K562 (cell line): Measurements from ENCODE around the gene POFUT2. TPM values are rescaled to one million over a fixed set of nuclear protein-coding genes. Genes with fewer than 3 reads are reported as not detected.

ENCODE experiments used
- BRCA1 ChIP-seq, 2 experiments: fragments of 450-650 bp in 1 of 2; sonication (generic) in 1 of 2; formaldehyde crosslinking in 1 of 2; IDR thresholded peaks; 2 replicates each; pipeline versions ENCODE4 v1.5.0 to v1.6.1; 2017 to 2020; ENCODE audit warnings: mild to moderate bottlenecking in 1 of 2, missing genetic modification reagents in 1 of 2
- BRF2 ChIP-seq: IDR thresholded peaks from 3 replicates; pipeline ENCODE4 v1.6.1; 2011; ENCODE audit warnings: borderline replicate concordance, mild to moderate bottlenecking; ENCODE audit not compliant: insufficient read length, insufficient read depth
- CBFA2T3 ChIP-seq: fragments of 450-650 bp; IDR thresholded peaks from 2 replicates; pipeline ENCODE4 v1.6.1; 2017
- E2F5 ChIP-seq: sonication (generic); formaldehyde crosslinking; IDR thresholded peaks from 2 replicates; pipeline ENCODE4 v1.8.0; 2022; ENCODE audit warnings: mild to moderate bottlenecking, missing genetic modification reagents
- EGR1 ChIP-seq: fragments of 450-650 bp; conservative IDR thresholded peaks from 2 replicates; pipeline ENCODE4 v1.6.1; 2017; ENCODE audit warnings: mild to moderate bottlenecking
- GABPB1 ChIP-seq: sonication (generic); formaldehyde crosslinking; IDR thresholded peaks from 2 replicates; pipeline ENCODE4 v1.8.0; 2022; ENCODE audit warnings: mild to moderate bottlenecking, missing genetic modification reagents
- GATAD2B ChIP-seq: fragments of 450-650 bp; IDR thresholded peaks from 2 replicates; pipeline ENCODE4 v1.6.1; 2017; ENCODE audit warnings: mild to moderate bottlenecking, borderline replicate concordance
- HDAC1 ChIP-seq, 2 experiments: fragments of 450-650 bp; IDR thresholded peaks; 2 replicates each; pipeline ENCODE4 v1.6.1; 2016 to 2017; ENCODE audit warnings: inconsistent platforms in 1 of 2, mild to moderate bottlenecking in 1 of 2, moderate library complexity in 1 of 2
- HNRNPLL ChIP-seq: fragments of 200-400 bp; formaldehyde crosslinking; IDR thresholded peaks from 2 replicates; pipeline ENCODE4 v1.6.1; 2017; ENCODE audit warnings: low read length, low read depth, mild to moderate bottlenecking; ENCODE audit not compliant: poor library complexity, severe bottlenecking
- KDM5B ChIP-seq: fragments of 200-600 bp; sonication (generic); IDR thresholded peaks from 2 replicates; pipeline ENCODE4 v1.6.1; 2012; ENCODE audit warnings: low read depth, mild to moderate bottlenecking, moderate library complexity, low read length, control low read depth, inconsistent platforms; ENCODE audit not compliant: insufficient replicate concordance
- L3MBTL2 ChIP-seq: fragments of 450-650 bp; IDR thresholded peaks from 2 replicates; pipeline ENCODE4 v1.6.1; 2016; ENCODE audit warnings: mild to moderate bottlenecking, moderate library complexity
- MTA1 ChIP-seq: fragments of 450-650 bp; IDR thresholded peaks from 2 replicates; pipeline ENCODE4 v1.6.1; 2017; ENCODE audit warnings: borderline replicate concordance
- ZBTB7A ChIP-seq: IDR thresholded peaks from 2 replicates; pipeline ENCODE4 v1.6.1; 2011; ENCODE audit warnings: low read depth, mild to moderate bottlenecking, low read length, moderate library complexity, borderline replicate concordance; ENCODE audit not compliant: control insufficient read depth
- ZNF212 ChIP-seq: fragments of 450-650 bp; formaldehyde crosslinking; IDR thresholded peaks from 2 replicates; pipeline ENCODE4 v1.4.0; 2020; ENCODE audit warnings: mild to moderate bottlenecking
- ZNF318 ChIP-seq, 2 experiments: fragments of 450-650 bp; IDR thresholded peaks; 2 replicates each; pipeline ENCODE4 v1.6.1; 2016; ENCODE audit warnings: mild to moderate bottlenecking in 2 of 2, borderline replicate concordance in 1 of 2, low read depth in 1 of 2, moderate library complexity in 1 of 2
- ZNF436 ChIP-seq: fragments of 250-450, 450-650 bp; sonication (Bioruptor Pico); formaldehyde crosslinking; IDR thresholded peaks from 2 replicates; pipeline ENCODE4 v1.7.0; 2020; ENCODE audit warnings: mild to moderate bottlenecking
- ZNF75A ChIP-seq: fragments of 450-650 bp; formaldehyde crosslinking; IDR thresholded peaks from 2 replicates; pipeline ENCODE4 v1.4.0; 2020; ENCODE audit warnings: mild to moderate bottlenecking
- polyA plus RNA-seq, 8 experiments: library from polyadenylated mRNA; depleted of rRNA in 4 of 8; stranded (reverse) in 5 of 8; unstranded in 3 of 8; fragments of >200 nt; fragmentation: Nextera tagmentation in 2 of 8; fragmentation: Illumina TruSeq in 1 of 8; extraction: Ambion mirVana in 2 of 8; extraction: Trizol in 1 of 8; gene quantifications; 2 replicates each; pipeline versions ENCODE4 v1.2.1 to v1.2.3, GENCODE V29; 2011 to 2014; ENCODE audit warnings: inconsistent platforms in 1 of 8, missing spikeins in 1 of 8
- total RNA-seq, 7 experiments: library from RNA; depleted of rRNA in 6 of 7; stranded (reverse); fragments of >200 nt in 6 of 7; fragmentation: Illumina TruSeq in 2 of 7; extraction: Trizol in 2 of 7; gene quantifications; 2 replicates each; pipeline versions ENCODE4 v1.2.1 to v1.2.3, GENCODE V29; 2011 to 2021; ENCODE audit warnings: low replicate concordance in 1 of 7

Gene POFUT2
- total and polyA plus RNA-seq, 9 of the 15 experiments (the other 6 are each of a cell fraction or from before 2014, with no cell fraction given), result 1.1 to 24.2 (median 11.0) TPM

GRCh38 chr21:45256021-45256911 lies 31.4 kb downstream of the POFUT2 start (continued):
- no peak for TF ChIP-seq BRCA1 (IDR thresholded peaks at IDR 0.05)
- no peak for TF ChIP-seq BRCA1 (CRISPR knock-in tag; IDR thresholded peaks at IDR 0.05)
- TF ChIP-seq MTA1, result no peak
- no peak for TF ChIP-seq E2F5 (CRISPR knock-in tag)
- no peak for TF ChIP-seq HNRNPLL
- no peak for TF ChIP-seq ZNF212
- no peak for TF ChIP-seq KDM5B
- TF ChIP-seq GATAD2B, result no peak
- TF ChIP-seq EGR1, result no peak
- no peak for TF ChIP-seq ZNF318 (IDR thresholded peaks at IDR 0.05; ENCODE audit: borderline replicate concordance in 1 of 2, low read depth in 1 of 2)
- TF ChIP-seq CBFA2T3, result no peak
- no peak for TF ChIP-seq BRF2
- TF ChIP-seq L3MBTL2, result no peak
- no peak for TF ChIP-seq HDAC1 (IDR thresholded peaks at IDR 0.05)
- TF ChIP-seq ZNF75A (CRISPR knock-in tag), result no peak
- no peak for TF ChIP-seq ZNF436 (CRISPR knock-in tag)
- TF ChIP-seq GABPB1 (CRISPR knock-in tag), result no peak; the same call in 1 of the 2 replicates
- TF ChIP-seq ZBTB7A, result peak; percentile 10; the same call in 1 of the 2 replicates
